Vagina (tissue), 2 donors: ENCODE results near the gene DENND5B.

Experiments used
- CTCF ChIP-seq, 3 experiments: fragments of 450-650 bp in 2 of 3; fragments of 200-600 bp in 1 of 3; sonication (generic) in 1 of 3; IDR thresholded peaks; one replicate each; pipeline ENCODE4 v1.5.1; 2017 to 2019; ENCODE audit warnings: antibody characterized with exemption in 3 of 3, mild to moderate bottlenecking in 2 of 3, moderate library complexity in 2 of 3
- POLR2A ChIP-seq, 2 donors: fragments of 450-650 bp; IDR thresholded peaks; one replicate each; pipeline ENCODE4 v1.6.1; 2017; ENCODE audit warnings: antibody characterized with exemption in 2 of 2, mild to moderate bottlenecking in 2 of 2, moderate library complexity in 2 of 2

GRCh38 chr12:31586728-31587127 is 4.2 kb downstream of the DENND5B start:
- TF ChIP-seq CTCF (IDR thresholded peaks at IDR 0.05) (no peak), POLR2A (IDR thresholded peaks at IDR 0.05) (no peak)
